Astrocyte (in vitro differentiated cells and primary cell): ENCODE measurements around the gene MRPL20.

Source experiments
- CTCF ChIP-seq: IDR thresholded peaks from 2 replicates; pipeline ENCODE4 v1.5.1; 2011; ENCODE audit warnings: low read depth, mild to moderate bottlenecking, inconsistent platforms, low read length, moderate library complexity; ENCODE audit not compliant: insufficient read depth
- EZH2 ChIP-seq: IDR thresholded peaks from 2 replicates; pipeline ENCODE4 v1.6.1; 2012; ENCODE audit warnings: mild to moderate bottlenecking, low read length, inconsistent platforms; ENCODE audit not compliant: insufficient read depth

GRCh38 chr1:1436630-1437032 lies 29.5 kb upstream of the MRPL20 start:
- no peak for TF ChIP-seq CTCF
- no peak for TF ChIP-seq EZH2
